HepG2 (cell line): Measurements from ENCODE around the gene STAP2. TPM values are rescaled to one million over a fixed set of nuclear protein-coding genes. Genes with fewer than 3 reads are reported as not detected.

ENCODE experiments used
- MEIS2 ChIP-seq: sonication (generic); formaldehyde crosslinking; IDR thresholded peaks from 2 replicates; pipeline ENCODE4 v1.9.0; 2021; ENCODE audit warnings: mild to moderate bottlenecking, missing genetic modification reagents
- MTF1 ChIP-seq: sonication (generic); formaldehyde crosslinking; IDR thresholded peaks from 2 replicates; pipeline ENCODE4 v1.5.0; 2020; ENCODE audit warnings: missing genetic modification reagents
- POLR2A ChIP-seq, 2 experiments: IDR thresholded peaks; 2 replicates each; pipeline ENCODE4 v1.6.1; 2011; ENCODE audit warnings: low read depth in 2 of 2, low read length in 2 of 2, mild to moderate bottlenecking in 1 of 2, moderate library complexity in 1 of 2; ENCODE audit not compliant: insufficient read depth in 1 of 2
- ZNF124 ChIP-seq: sonication (generic); formaldehyde crosslinking; IDR thresholded peaks from 2 replicates; pipeline ENCODE4 v1.4.0; 2020; ENCODE audit warnings: missing genetic modification reagents
- ZNF296 ChIP-seq: sonication (generic); formaldehyde crosslinking; conservative IDR thresholded peaks from 2 replicates; pipeline ENCODE4 v1.5.0; 2020; ENCODE audit warnings: mild to moderate bottlenecking, missing genetic modification reagents
- polyA plus RNA-seq, 8 experiments: library from polyadenylated mRNA; depleted of rRNA in 3 of 8; stranded (reverse) in 7 of 8; unstranded in 1 of 8; fragments of >200 nt; fragmentation: Illumina TruSeq in 4 of 8; extraction: Trizol in 4 of 8; gene quantifications; 2 replicates each; pipeline versions ENCODE4 v1.2.1 to v1.2.3, GENCODE V29; 2011 to 2016; ENCODE audit warnings: low read depth in 4 of 8, missing spikeins in 1 of 8, mixed read lengths in 1 of 8; ENCODE audit not compliant: insufficient read depth in 1 of 8
- total RNA-seq, 5 experiments: library from RNA; depleted of rRNA; stranded (reverse); fragments of >200 nt; fragmentation: Illumina TruSeq; extraction: Trizol; gene quantifications; 2 replicates each; pipeline ENCODE4 v1.2.3, GENCODE V29; 2016; ENCODE audit warnings: low read depth in 1 of 5
- TF ChIP-seq, protein P1 (sequence below): sonication (generic); formaldehyde crosslinking; IDR thresholded peaks from 2 replicates; pipeline ENCODE4 v1.4.0; 2020; ENCODE audit warnings: missing genetic modification reagents
- TF ChIP-seq, protein P2 (sequence below): sonication (generic); formaldehyde crosslinking; IDR thresholded peaks from 2 replicates; pipeline ENCODE4 v1.4.0; 2020; ENCODE audit warnings: mild to moderate bottlenecking, missing genetic modification reagents, borderline replicate concordance
- TF ChIP-seq, protein P3 (sequence below): sonication (generic); formaldehyde crosslinking; IDR thresholded peaks from 2 replicates; pipeline ENCODE4 v1.4.0; 2020; ENCODE audit warnings: mild to moderate bottlenecking, low read depth, missing genetic modification reagents

The STAP2 gene
- total and polyA plus RNA-seq, 2 of the 13 experiments (the other 11 are each of a cell fraction or from before 2014, with no cell fraction given) = 39.0 to 43.7 TPM

DNA sequence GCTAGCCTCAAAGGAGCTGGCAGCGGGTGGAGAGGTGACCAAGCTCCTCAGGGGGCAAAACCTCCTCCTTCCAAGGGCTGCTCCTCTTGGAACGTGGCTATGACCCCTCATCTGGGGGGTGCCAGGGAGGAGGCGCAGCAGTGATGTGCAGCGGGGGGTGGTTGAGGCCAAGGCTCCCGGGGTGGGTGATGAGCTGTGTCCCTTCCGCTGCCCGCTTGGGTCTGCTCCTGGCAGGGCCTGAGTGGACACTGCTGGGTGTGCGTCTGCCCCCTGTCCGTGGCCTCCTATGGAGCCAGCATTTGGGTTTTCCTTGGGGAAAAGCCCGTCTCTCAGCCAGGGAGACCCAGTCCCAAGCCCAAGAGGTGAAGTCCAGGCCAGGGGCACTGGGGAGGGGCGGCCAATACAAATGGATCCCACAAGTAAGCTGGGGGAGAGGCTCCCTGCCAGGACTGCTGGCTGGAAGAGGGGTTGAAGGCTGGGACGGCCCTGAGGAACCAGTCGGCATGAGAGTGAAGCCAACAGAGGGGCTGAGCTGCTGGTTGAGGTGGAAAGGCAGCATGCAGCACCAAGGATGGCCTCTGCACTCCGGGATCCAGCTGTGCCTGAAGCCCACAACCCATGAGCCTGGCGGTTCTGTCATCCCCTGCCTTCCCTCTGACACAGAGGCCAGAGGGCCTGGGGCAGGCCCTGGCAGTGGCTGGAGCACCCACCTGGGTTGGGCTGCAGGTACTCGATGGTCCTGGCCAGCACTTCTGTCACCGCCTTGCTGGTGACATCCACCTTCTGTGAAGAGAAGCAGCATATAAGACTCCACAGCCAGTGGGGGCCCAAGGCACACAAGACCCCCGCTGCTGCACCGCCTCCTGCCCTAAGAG is 27.4 kb upstream of the STAP2 start (continued):
- TF ChIP-seq, protein P1, sequence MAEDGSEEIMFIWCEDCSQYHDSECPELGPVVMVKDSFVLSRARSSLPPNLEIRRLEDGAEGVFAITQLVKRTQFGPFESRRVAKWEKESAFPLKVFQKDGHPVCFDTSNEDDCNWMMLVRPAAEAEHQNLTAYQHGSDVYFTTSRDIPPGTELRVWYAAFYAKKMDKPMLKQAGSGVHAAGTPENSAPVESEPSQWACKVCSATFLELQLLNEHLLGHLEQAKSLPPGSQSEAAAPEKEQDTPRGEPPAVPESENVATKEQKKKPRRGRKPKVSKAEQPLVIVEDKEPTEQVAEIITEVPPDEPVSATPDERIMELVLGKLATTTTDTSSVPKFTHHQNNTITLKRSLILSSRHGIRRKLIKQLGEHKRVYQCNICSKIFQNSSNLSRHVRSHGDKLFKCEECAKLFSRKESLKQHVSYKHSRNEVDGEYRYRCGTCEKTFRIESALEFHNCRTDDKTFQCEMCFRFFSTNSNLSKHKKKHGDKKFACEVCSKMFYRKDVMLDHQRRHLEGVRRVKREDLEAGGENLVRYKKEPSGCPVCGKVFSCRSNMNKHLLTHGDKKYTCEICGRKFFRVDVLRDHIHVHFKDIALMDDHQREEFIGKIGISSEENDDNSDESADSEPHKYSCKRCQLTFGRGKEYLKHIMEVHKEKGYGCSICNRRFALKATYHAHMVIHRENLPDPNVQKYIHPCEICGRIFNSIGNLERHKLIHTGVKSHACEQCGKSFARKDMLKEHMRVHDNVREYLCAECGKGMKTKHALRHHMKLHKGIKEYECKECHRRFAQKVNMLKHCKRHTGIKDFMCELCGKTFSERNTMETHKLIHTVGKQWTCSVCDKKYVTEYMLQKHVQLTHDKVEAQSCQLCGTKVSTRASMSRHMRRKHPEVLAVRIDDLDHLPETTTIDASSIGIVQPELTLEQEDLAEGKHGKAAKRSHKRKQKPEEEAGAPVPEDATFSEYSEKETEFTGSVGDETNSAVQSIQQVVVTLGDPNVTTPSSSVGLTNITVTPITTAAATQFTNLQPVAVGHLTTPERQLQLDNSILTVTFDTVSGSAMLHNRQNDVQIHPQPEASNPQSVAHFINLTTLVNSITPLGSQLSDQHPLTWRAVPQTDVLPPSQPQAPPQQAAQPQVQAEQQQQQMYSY (CRISPR knock-in tag) = no peak
- TF ChIP-seq MTF1 (CRISPR knock-in tag) (no peak), MEIS2 (CRISPR knock-in tag) (no peak), ZNF124 (CRISPR knock-in tag) (no peak), POLR2A (IDR thresholded peaks at IDR 0.05; ENCODE audit: insufficient read depth in 1 of 2, low read depth in 2 of 2, low read length in 2 of 2) (0 out of 4 replicates have a peak, but pooled peaks of 1 of the 2 experiments have one; percentile 14), ZNF296 (no peak)
- TF ChIP-seq, protein P2, sequence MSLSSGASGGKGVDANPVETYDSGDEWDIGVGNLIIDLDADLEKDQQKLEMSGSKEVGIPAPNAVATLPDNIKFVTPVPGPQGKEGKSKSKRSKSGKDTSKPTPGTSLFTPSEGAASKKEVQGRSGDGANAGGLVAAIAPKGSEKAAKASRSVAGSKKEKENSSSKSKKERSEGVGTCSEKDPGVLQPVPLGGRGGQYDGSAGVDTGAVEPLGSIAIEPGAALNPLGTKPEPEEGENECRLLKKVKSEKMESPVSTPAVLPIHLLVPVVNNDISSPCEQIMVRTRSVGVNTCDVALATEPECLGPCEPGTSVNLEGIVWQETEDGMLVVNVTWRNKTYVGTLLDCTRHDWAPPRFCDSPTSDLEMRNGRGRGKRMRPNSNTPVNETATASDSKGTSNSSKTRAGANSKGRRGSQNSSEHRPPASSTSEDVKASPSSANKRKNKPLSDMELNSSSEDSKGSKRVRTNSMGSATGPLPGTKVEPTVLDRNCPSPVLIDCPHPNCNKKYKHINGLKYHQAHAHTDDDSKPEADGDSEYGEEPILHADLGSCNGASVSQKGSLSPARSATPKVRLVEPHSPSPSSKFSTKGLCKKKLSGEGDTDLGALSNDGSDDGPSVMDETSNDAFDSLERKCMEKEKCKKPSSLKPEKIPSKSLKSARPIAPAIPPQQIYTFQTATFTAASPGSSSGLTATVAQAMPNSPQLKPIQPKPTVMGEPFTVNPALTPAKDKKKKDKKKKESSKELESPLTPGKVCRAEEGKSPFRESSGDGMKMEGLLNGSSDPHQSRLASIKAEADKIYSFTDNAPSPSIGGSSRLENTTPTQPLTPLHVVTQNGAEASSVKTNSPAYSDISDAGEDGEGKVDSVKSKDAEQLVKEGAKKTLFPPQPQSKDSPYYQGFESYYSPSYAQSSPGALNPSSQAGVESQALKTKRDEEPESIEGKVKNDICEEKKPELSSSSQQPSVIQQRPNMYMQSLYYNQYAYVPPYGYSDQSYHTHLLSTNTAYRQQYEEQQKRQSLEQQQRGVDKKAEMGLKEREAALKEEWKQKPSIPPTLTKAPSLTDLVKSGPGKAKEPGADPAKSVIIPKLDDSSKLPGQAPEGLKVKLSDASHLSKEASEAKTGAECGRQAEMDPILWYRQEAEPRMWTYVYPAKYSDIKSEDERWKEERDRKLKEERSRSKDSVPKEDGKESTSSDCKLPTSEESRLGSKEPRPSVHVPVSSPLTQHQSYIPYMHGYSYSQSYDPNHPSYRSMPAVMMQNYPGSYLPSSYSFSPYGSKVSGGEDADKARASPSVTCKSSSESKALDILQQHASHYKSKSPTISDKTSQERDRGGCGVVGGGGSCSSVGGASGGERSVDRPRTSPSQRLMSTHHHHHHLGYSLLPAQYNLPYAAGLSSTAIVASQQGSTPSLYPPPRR (CRISPR knock-in tag) = no peak
- TF ChIP-seq, protein P3, sequence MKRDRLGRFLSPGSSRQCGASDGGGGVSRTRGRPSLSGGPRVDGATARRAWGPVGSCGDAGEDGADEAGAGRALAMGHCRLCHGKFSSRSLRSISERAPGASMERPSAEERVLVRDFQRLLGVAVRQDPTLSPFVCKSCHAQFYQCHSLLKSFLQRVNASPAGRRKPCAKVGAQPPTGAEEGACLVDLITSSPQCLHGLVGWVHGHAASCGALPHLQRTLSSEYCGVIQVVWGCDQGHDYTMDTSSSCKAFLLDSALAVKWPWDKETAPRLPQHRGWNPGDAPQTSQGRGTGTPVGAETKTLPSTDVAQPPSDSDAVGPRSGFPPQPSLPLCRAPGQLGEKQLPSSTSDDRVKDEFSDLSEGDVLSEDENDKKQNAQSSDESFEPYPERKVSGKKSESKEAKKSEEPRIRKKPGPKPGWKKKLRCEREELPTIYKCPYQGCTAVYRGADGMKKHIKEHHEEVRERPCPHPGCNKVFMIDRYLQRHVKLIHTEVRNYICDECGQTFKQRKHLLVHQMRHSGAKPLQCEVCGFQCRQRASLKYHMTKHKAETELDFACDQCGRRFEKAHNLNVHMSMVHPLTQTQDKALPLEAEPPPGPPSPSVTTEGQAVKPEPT (CRISPR knock-in tag) = no peak
